ENCODE measurements around the gene NOL9.

- TF ChIP-seq CTCF (IDR thresholded peaks at IDR 0.05; ENCODE audit: insufficient read depth, low read depth, low read length) (no peak), EZH2 (IDR thresholded peaks at IDR 0.05; ENCODE audit: insufficient read depth, low read length) (no peak)
These were observed 22.3 kb downstream of the NOL9 start for GRCh38 chr1:6531996-6532395.

Data from astrocyte (in vitro differentiated cells and primary cell).